ENCODE measurements around the gene OR56A3. TPM values are rescaled to one million over a fixed set of nuclear protein-coding genes. Genes with fewer than 3 reads are reported as not detected.

Gene OR56A3
- total and polyA plus RNA-seq, 10 donors: not detected

DNA sequence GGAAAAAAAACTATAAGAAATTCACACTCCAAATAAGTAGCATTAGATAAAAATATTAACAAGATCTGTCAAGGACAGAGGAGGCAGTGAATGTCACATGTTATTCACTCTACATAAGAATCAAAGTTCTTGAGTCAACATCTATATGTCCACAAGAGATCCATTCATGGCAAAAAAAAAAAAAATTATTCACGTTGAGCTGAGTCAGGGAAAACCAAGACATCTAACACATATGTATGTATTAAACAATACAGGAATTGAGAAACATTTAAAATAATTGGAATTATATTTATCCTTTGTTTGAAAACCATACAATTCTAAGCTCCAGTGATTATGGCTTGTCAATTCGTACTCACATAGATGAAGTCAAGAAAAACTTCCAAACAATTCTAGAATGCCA lies 24.9 kb downstream of the OR56A3 start:
- Histone ChIP-seq H3K36me3 (no peaks in the 10 kb centered on the region), H3K4me1 (no peaks in the 10 kb centered on the region), H3K4me3 (no peak overlapping the region), H3K27ac (no peak overlapping the region), H3K9me3 (peaks cover 0 to 31% (median 27%) of the 10 kb centered on the region in 8 donors), H3K27me3 (replicated peaks in 1 of 7) (peaks cover 0 to 9% (median 0%) of the 10 kb centered on the region in 7 donors)
- WGBS, 5 donors: 64 to 88% (median 72%) methylated on average over 2 of the region's 2 CpGs
- DNase-seq: no peak
- intact Hi-C loops (cut with DNase I; ENCODE audit: low total_unique reads): no loop called here
- no peak for TF ChIP-seq POLR2AphosphoS5 (IDR thresholded peaks at IDR 0.05)
- TF ChIP-seq, protein P1, sequence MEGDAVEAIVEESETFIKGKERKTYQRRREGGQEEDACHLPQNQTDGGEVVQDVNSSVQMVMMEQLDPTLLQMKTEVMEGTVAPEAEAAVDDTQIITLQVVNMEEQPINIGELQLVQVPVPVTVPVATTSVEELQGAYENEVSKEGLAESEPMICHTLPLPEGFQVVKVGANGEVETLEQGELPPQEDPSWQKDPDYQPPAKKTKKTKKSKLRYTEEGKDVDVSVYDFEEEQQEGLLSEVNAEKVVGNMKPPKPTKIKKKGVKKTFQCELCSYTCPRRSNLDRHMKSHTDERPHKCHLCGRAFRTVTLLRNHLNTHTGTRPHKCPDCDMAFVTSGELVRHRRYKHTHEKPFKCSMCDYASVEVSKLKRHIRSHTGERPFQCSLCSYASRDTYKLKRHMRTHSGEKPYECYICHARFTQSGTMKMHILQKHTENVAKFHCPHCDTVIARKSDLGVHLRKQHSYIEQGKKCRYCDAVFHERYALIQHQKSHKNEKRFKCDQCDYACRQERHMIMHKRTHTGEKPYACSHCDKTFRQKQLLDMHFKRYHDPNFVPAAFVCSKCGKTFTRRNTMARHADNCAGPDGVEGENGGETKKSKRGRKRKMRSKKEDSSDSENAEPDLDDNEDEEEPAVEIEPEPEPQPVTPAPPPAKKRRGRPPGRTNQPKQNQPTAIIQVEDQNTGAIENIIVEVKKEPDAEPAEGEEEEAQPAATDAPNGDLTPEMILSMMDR (IDR thresholded peaks at IDR 0.05 in 8 of 11, conservative IDR thresholded peaks at IDR 0.05 in 3 of 11): no peak
- TF ChIP-seq POLR2A (IDR thresholded peaks at IDR 0.05): no peak

DNA sequence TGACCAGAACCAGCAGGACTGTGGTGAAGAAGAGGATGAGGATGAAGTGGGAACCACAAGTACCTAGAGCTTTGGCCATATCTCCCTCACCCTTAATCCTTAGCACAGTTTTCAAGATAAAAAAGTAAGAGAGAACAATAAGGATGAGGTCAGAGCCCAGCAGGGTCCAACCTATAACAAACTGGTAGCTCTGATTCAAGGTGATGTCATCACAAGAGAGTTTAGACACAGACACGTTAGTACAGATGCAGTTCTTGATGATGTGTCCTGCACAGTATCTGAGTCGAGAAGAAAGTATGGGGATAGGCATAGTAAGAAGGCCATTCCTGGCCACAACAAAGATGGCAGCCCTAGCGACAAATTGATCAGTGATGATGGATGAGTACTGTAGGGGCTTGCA lies 25.7 kb downstream of the OR56A3 start:
- Histone ChIP-seq H3K27me3 (replicated peaks in 1 of 7) (peaks cover 0 to 9% (median 0%) of the 10 kb centered on the region in 7 donors), H3K4me3 (no peak overlapping the region), H3K9me3 (peaks cover 0 to 24% (median 21%) of the 10 kb centered on the region in 8 donors), H3K4me1 (no peaks in the 10 kb centered on the region), H3K36me3 (no peaks in the 10 kb centered on the region), H3K27ac (no peak overlapping the region)
- WGBS, 5 donors: 62 to 86% (median 68%) methylated on average over 3 of the region's 3 CpGs
- DNase-seq: no peak
- TF ChIP-seq POLR2A (IDR thresholded peaks at IDR 0.05) (no peak), POLR2AphosphoS5 (IDR thresholded peaks at IDR 0.05) (no peak)
- TF ChIP-seq, protein P1 (IDR thresholded peaks at IDR 0.05 in 8 of 11, conservative IDR thresholded peaks at IDR 0.05 in 3 of 11): no peak
- intact Hi-C loops (cut with DNase I; ENCODE audit: low total_unique reads): no loop called here

DNA sequence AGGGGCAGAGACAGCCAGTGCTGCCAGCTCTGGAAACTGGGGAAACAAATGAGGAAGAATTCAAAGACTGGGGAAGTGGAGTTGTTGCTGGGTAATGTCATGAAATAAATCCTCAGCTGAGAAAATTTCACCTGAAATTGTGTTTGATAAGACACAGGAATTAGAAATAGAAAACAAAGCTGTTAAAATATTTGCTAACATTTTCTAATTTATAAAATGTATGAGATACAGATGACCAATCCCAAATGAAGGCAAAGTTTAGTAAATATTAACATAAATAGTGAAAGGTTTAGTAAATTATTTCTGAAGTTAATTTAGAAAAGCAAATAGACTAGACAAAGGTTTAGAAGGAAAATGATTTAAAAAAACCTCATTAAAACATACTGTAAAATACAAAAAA lies 26.3 kb downstream of the OR56A3 start, which contains the start of gene OR56A5:
TSS of gene OR56A5 (minus strand) at position 101 of the 400 bp plus-strand sequence. CDS start at position 101, 0 bp downstream.
- Histone ChIP-seq H3K4me1 (no peaks in the 10 kb centered on the region), H3K9me3 (peaks cover 0 to 18% (median 14%) of the 10 kb centered on the region in 8 donors), H3K4me3 (no peak within 1 kb of the TSS), H3K27ac (no peak within 1 kb of the TSS), H3K36me3 (no peaks in the 10 kb centered on the region), H3K27me3 (replicated peaks in 1 of 7) (peaks cover 0 to 9% (median 0%) of the 10 kb centered on the region in 7 donors)
- TF ChIP-seq POLR2AphosphoS5 (IDR thresholded peaks at IDR 0.05): no peak
- TF ChIP-seq POLR2A (IDR thresholded peaks at IDR 0.05): no peak
- TF ChIP-seq, protein P1 (IDR thresholded peaks at IDR 0.05 in 8 of 11, conservative IDR thresholded peaks at IDR 0.05 in 3 of 11): no peak
- DNase-seq: no peak
- intact Hi-C loops (cut with DNase I; ENCODE audit: low total_unique reads): no loop called here

DNA sequence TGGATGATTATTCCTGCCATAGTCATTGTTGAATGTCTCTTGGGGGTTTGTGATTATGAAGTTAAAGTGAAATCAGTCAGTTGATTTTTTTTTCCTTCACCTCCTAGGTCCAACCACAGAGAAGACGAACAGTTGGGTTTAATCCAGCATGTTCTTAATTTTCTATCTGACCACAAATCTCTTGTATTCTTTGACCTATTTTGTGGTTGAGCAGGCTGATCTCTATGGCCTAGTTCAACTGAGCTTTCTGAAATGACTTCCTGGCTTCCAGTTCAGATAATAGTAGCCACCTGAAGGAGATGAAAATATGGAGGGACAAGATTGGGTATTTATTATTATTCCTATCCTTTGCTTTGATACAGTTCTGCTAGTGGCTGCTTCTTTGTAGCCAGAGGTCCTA lies 31.5 kb downstream of the OR56A3 start:
- Histone ChIP-seq H3K9me3 (peaks cover 0 to 17% (median 7%) of the 10 kb centered on the region in 8 donors), H3K4me3 (no peak overlapping the region), H3K27ac (no peak overlapping the region), H3K27me3 (replicated peaks in 1 of 7) (peaks cover 0 to 9% (median 0%) of the 10 kb centered on the region in 7 donors), H3K4me1 (no peaks in the 10 kb centered on the region), H3K36me3 (no peaks in the 10 kb centered on the region)
- WGBS, 5 donors: 27 to 40% (median 34%) methylated on average over 1 of the region's 1 CpG
- intact Hi-C loops (cut with DNase I; ENCODE audit: low total_unique reads): no loop called here
- DNase-seq: no peak
- TF ChIP-seq, protein P1 (IDR thresholded peaks at IDR 0.05 in 8 of 11, conservative IDR thresholded peaks at IDR 0.05 in 3 of 11): no peak
- TF ChIP-seq POLR2A (IDR thresholded peaks at IDR 0.05) (no peak), POLR2AphosphoS5 (IDR thresholded peaks at IDR 0.05) (no peak)

Data from spleen (tissue), 11 donors.